Measurements from ENCODE around the gene PFKM.

- TF ChIP-seq POLR2AphosphoS5 (IDR thresholded peaks at IDR 0.05; ENCODE audit: low read depth, low read length) (no peak), SPI1 (IDR thresholded peaks at IDR 0.05; ENCODE audit: low read depth, low read length) (no peak), POU2F2 (IDR thresholded peaks at IDR 0.05; ENCODE audit: low read depth, low read length) (no peak), POLR2A (IDR thresholded peaks at IDR 0.05; ENCODE audit: low read depth, low read length) (no peak), TAF1 (IDR thresholded peaks at IDR 0.05; ENCODE audit: low read depth, low read length) (no peak), PAX5 (IDR thresholded peaks at IDR 0.05; ENCODE audit: insufficient read depth, low read length, severe bottlenecking) (no peak)
Measured at GRCh38 chr12:48074266-48074665, 44.9 kb upstream of the PFKM start.
